B cell (primary cell): Measurements from ENCODE around the gene MSH5. TPM values are rescaled to one million over a fixed set of nuclear protein-coding genes. Genes with fewer than 3 reads are reported as not detected.

Source experiments
- ATAC-seq: fragments of 200-7000 bp; cut with Tn5 transposase; one replicate; pipeline ENCODE4 v1.10.0; 2021; ENCODE audit warnings: low read depth, mild to moderate bottlenecking, moderate number of reproducible peaks, moderate library complexity
- CTCF ChIA-PET: fragments of 350-600 bp; sonication (Branson Sonifier 250); formaldehyde crosslinking; loops from one replicate; lab custom pipeline; 2021; ENCODE audit warnings: antibody characterized with exemption, inconsistent platforms; lab: Charles Lee
- POLR2A ChIA-PET: fragments of 350-600 bp; sonication (Branson Sonifier 250); formaldehyde crosslinking; loops from one replicate; lab custom pipeline; 2021; ENCODE audit warnings: antibody characterized with exemption; lab: Charles Lee
- DNase-seq: peaks from one replicate; pipeline ENCODE4 v3.0.0; 2013
- H2AFZ ChIP-seq: 2 replicates; pipeline ENCODE4 v1.6.1; 2012; ENCODE audit warnings: mild to moderate bottlenecking, low read depth, low read length; ENCODE audit not compliant: insufficient read depth, poor library complexity, severe bottlenecking
- H3K27ac ChIP-seq, 2 donors: 1 replicate in 1 of 2; 2 replicates in 1 of 2; pipeline ENCODE4 v1.5.1; 2012 to 2013; ENCODE audit warnings: low read length in 2 of 2, mild to moderate bottlenecking in 2 of 2, moderate library complexity in 1 of 2
- H3K27me3 ChIP-seq, 4 experiments: fragments of 200-600 bp in 1 of 4; sonication (generic) in 1 of 4; replicated peaks in 1 of 4; 1 replicate in 2 of 4; 2 replicates in 2 of 4; pipeline versions ENCODE4 v1.6.1 to v1.7.0; 2013 to 2016; ENCODE audit warnings: low read length in 3 of 4, mild to moderate bottlenecking in 2 of 4, mixed read lengths in 1 of 4, moderate library complexity in 1 of 4; ENCODE audit not compliant: insufficient read depth in 4 of 4, control insufficient read depth in 3 of 4; ENCODE audit errors: control extremely low read depth in 1 of 4
- H3K36me3 ChIP-seq, 2 experiments: replicated peaks in 1 of 2; 1 replicate in 1 of 2; 2 replicates in 1 of 2; pipeline versions ENCODE4 v1.6.1 to v1.7.1; 2013; ENCODE audit warnings: low read length in 1 of 2; ENCODE audit not compliant: insufficient read depth in 2 of 2, control insufficient read depth in 1 of 2; ENCODE audit errors: control extremely low read depth in 1 of 2, extremely low read depth in 1 of 2
- H3K4me1 ChIP-seq, 2 donors: fragments of 200-600 bp in 1 of 2; sonication (generic) in 1 of 2; 1 replicate in 1 of 2; 2 replicates in 1 of 2; pipeline versions ENCODE4 v1.5.1 to v1.6.1; 2013 to 2017; ENCODE audit warnings: low read length in 2 of 2; ENCODE audit not compliant: control insufficient read depth in 2 of 2, insufficient read depth in 2 of 2
- H3K4me2 ChIP-seq: replicated peaks from 2 replicates; pipeline ENCODE3; 2012; ENCODE audit warnings: mild to moderate bottlenecking, low read depth, low read length; ENCODE audit not compliant: poor library complexity, severe bottlenecking
- H3K4me3 ChIP-seq, 5 experiments: fragments of 200-600 bp in 1 of 5; sonication (generic) in 1 of 5; 1 replicate in 3 of 5; 2 replicates in 2 of 5; pipeline versions ENCODE4 v1.5.1 to v1.7.0; 2011 to 2016; ENCODE audit warnings: low read length in 4 of 5, mild to moderate bottlenecking in 4 of 5, low read depth in 2 of 5, control low read depth in 1 of 5, moderate library complexity in 1 of 5; ENCODE audit not compliant: insufficient read depth in 1 of 5; ENCODE audit errors: control extremely low read depth in 1 of 5, extremely low read depth in 1 of 5
- H3K79me2 ChIP-seq: fragments of 200-600 bp; sonication (generic); one replicate; pipeline ENCODE4 v1.6.0; 2016; ENCODE audit warnings: low read length; ENCODE audit not compliant: control insufficient read depth, insufficient read depth
- H3K9ac ChIP-seq: fragments of 200-600 bp; sonication (generic); 2 replicates; pipeline ENCODE4 v1.6.1; 2017; ENCODE audit warnings: mild to moderate bottlenecking, low read length, moderate library complexity
- H3K9me3 ChIP-seq, 3 donors: one replicate each; pipeline versions ENCODE4 v1.6.1 to v1.7.1; 2013; ENCODE audit warnings: low read length in 2 of 3; ENCODE audit not compliant: control insufficient read depth in 2 of 3, insufficient read depth in 1 of 3; ENCODE audit errors: control extremely low read depth in 1 of 3
- H4K20me1 ChIP-seq: 2 replicates; pipeline ENCODE4 v1.6.0; 2012; ENCODE audit warnings: mild to moderate bottlenecking, low read length; ENCODE audit not compliant: insufficient read depth, control insufficient read depth, poor library complexity, severe bottlenecking
- H3K27ac Mint-ChIP-seq: one replicate; pipeline ENCODE4 v1.8.0; 2021; ENCODE audit warnings: mixed read lengths
- H3K27me3 Mint-ChIP-seq: one replicate; pipeline ENCODE4 v1.8.0; 2021; ENCODE audit warnings: mixed read lengths
- H3K4me1 Mint-ChIP-seq: one replicate; pipeline ENCODE4 v1.8.0; 2021; ENCODE audit warnings: mixed read lengths
- H3K4me3 Mint-ChIP-seq: one replicate; pipeline ENCODE4 v1.8.0; 2021; ENCODE audit warnings: mixed read lengths
- H3K9me3 Mint-ChIP-seq: one replicate; pipeline ENCODE4 v1.8.0; 2022; ENCODE audit warnings: mixed read lengths; ENCODE audit not compliant: insufficient read depth
- EZH2 ChIP-seq: IDR thresholded peaks from 2 replicates; pipeline ENCODE4 v1.6.1; 2012; ENCODE audit warnings: borderline replicate concordance, low read depth, mild to moderate bottlenecking, moderate library complexity, low read length; ENCODE audit not compliant: insufficient read depth, poor library complexity, severe bottlenecking
- WGBS: methylation state at CpG from one replicate; pipeline ENCODE4 v1.1.5; 2013; ENCODE audit warnings: missing lambda C conversion rate; ENCODE audit not compliant: insufficient coverage; 5-methylcytosine and 5-hydroxymethylcytosine counted together
- intact Hi-C: fragments of 100-400 bp; cut with micrococcal nuclease; formaldehyde crosslinking; loops from one replicate; pipeline ENCODE4 v1.10.0; 2022
- polyA plus RNA-seq: library from polyadenylated mRNA; depleted of rRNA; stranded (reverse); fragments of >200 nt; gene quantifications from 2 replicates; pipeline ENCODE4 v1.2.3, GENCODE V29; 2012
- total RNA-seq, 2 donors: library from RNA; stranded (reverse); fragments of 120-200 nt in 1 of 2; gene quantifications; 1 replicate in 1 of 2; 2 replicates in 1 of 2; pipeline versions ENCODE4 v1.2.3 to v1.2.4, GENCODE V29; 2013 to 2022
- TF ChIP-seq, protein P1 (sequence below): fragments of 200-600 bp; IDR thresholded peaks from one replicate; pipeline ENCODE4 v1.8.0; 2022; ENCODE audit warnings: antibody characterized with exemption, mild to moderate bottlenecking

MSH5 gene
- total and polyA plus RNA-seq, 2 donors (not counting 1 experiment from before 2014, with no cell fraction given) = 49.9 to 51.6 TPM

DNA sequence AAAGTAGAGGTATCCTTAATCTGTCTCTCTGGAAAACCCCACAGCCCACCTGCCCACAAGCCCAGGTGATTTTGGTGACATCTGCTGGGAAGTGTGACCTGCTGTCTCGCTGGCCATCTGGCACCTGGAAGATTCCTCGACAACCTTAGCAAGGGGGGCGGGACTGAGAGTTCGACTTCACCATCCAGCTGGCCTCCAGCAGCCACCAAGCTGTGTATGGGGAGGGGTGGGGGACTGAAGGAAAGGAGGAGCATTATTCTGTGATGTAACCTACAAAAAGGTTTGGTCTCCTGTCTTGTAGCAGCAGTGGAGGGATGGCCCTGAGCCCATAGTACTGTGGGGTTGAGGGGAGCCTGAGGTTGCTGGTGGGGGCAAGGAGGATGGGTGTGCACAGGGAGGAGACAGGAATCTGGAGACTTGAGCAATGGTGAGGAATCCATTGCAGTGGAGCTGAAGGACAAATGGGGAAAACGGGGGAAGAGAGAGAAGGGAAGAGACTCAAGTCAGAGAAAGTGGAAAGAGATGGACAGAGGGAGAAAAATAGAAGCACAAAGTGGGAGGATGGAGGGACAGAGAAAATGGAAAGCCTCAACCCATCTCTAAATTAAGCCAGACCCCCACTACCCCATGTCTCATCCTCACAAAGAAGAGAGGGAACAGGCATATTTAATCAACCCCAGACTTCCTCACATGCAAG lies 29.1 kb upstream of the MSH5 start:
- no peak overlapping the region for H3K9ac ChIP-seq
- ATAC-seq = no peak
- no peaks in the 10 kb centered on the region for H3K9me3 ChIP-seq
- CTCF ChIA-PET = interaction anchor here (1.0 to 3.3 kb wide), 3 partner anchors 17 to 120 kb away, joined by 3 to 17 read pairs (median 14); no protein-coding TSS in a partner anchor
- H3K4me3 ChIP-seq = no peak overlapping the region
- peaks cover 0 to 6% (median 0%) of the 10 kb centered on the region in 4 experiments for H3K27me3 ChIP-seq
- TF ChIP-seq EZH2 = no peak
- TF ChIP-seq, protein P1, sequence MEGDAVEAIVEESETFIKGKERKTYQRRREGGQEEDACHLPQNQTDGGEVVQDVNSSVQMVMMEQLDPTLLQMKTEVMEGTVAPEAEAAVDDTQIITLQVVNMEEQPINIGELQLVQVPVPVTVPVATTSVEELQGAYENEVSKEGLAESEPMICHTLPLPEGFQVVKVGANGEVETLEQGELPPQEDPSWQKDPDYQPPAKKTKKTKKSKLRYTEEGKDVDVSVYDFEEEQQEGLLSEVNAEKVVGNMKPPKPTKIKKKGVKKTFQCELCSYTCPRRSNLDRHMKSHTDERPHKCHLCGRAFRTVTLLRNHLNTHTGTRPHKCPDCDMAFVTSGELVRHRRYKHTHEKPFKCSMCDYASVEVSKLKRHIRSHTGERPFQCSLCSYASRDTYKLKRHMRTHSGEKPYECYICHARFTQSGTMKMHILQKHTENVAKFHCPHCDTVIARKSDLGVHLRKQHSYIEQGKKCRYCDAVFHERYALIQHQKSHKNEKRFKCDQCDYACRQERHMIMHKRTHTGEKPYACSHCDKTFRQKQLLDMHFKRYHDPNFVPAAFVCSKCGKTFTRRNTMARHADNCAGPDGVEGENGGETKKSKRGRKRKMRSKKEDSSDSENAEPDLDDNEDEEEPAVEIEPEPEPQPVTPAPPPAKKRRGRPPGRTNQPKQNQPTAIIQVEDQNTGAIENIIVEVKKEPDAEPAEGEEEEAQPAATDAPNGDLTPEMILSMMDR = no peak
- no peaks in the 10 kb centered on the region for H3K79me2 ChIP-seq
- no peak overlapping the region for H3K4me3 Mint-ChIP-seq
- peaks cover 10 to 16% of the 10 kb centered on the region in 2 donors for H3K4me1 ChIP-seq
- H3K4me2 ChIP-seq = peak overlapping the region; percentile 42
- no peaks in the 10 kb centered on the region for H3K9me3 Mint-ChIP-seq
- POLR2A ChIA-PET = no interaction called here
- H3K4me1 Mint-ChIP-seq = peaks cover 14% of the 10 kb centered on the region
- peaks cover 3% of the 10 kb centered on the region for H3K27me3 Mint-ChIP-seq
- H2AFZ ChIP-seq = peak overlapping the region; percentile 46
- no peak for DNase-seq
- H4K20me1 ChIP-seq = no peaks in the 10 kb centered on the region
- intact Hi-C loops = no loop called here
- H3K27ac Mint-ChIP-seq = no peak overlapping the region
- WGBS = 80% methylated on average over 5 of the region's 5 CpGs
- H3K36me3 ChIP-seq = no peaks in the 10 kb centered on the region
- no peak overlapping the region for H3K27ac ChIP-seq

DNA sequence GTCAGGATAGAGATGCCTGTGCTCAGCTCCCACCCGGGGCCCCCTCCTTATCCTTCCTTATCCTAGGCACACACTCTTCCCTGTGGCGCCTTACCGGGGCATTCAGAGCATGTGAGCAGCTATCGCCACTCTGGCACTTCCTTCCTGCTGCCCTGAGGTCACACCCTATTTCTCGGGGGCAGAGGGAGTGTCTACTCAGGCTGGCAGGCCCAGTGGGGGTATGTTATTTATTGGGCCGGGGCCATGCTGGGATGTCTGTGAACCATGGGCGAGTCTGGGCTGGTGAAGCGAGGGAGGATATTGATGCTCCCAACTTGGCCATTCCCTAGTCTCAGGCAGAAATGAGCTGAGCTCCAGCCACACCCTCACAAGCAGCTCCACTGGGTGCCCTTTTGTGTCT lies 28.6 kb upstream of the MSH5 start:
- 49% methylated on average over 8 of the region's 8 CpGs for WGBS
- H3K9me3 ChIP-seq = no peaks in the 10 kb centered on the region
- intact Hi-C loops = no loop called here
- TF ChIP-seq, protein P1 = no peak
- TF ChIP-seq EZH2 = no peak
- ATAC-seq (no peak), DNase-seq (no peak)
- no peak overlapping the region for H3K27ac Mint-ChIP-seq
- H3K4me3 ChIP-seq = no peak overlapping the region
- H3K27me3 Mint-ChIP-seq = peaks cover 3% of the 10 kb centered on the region
- peaks cover 10 to 16% of the 10 kb centered on the region in 2 donors for H3K4me1 ChIP-seq
- CTCF ChIA-PET = interaction anchor here (0.6 to 3.3 kb wide), 6 partner anchors 16 to 1439 kb away, joined by 3 to 17 read pairs (median 4); partner anchors contain the start of gene ZBTB12
- H3K9ac ChIP-seq = no peak overlapping the region
- H3K4me3 Mint-ChIP-seq = no peak overlapping the region
- peak overlapping the region; percentile 46 for H2AFZ ChIP-seq
- H3K27me3 ChIP-seq = peaks cover 0 to 6% (median 0%) of the 10 kb centered on the region in 4 experiments
- H3K9me3 Mint-ChIP-seq = no peaks in the 10 kb centered on the region
- POLR2A ChIA-PET = no interaction called here
- H3K79me2 ChIP-seq = no peaks in the 10 kb centered on the region
- H3K36me3 ChIP-seq = no peaks in the 10 kb centered on the region
- H4K20me1 ChIP-seq = no peaks in the 10 kb centered on the region
- peaks cover 14% of the 10 kb centered on the region for H3K4me1 Mint-ChIP-seq
- no peak overlapping the region for H3K27ac ChIP-seq
- H3K4me2 ChIP-seq = peak overlapping the region; percentile 42
